SU-DHL-6 (cell line): Measurements from ENCODE around the gene SLC25A12.

Source experiments
- H2AFZ ChIP-seq: fragments of 200-600 bp; sonication (generic); 2 replicates; pipeline ENCODE4 v1.6.1; 2014; ENCODE audit warnings: low read depth, mild to moderate bottlenecking, moderate library complexity, mixed read lengths, antibody characterized with exemption, low read length; ENCODE audit not compliant: severe bottlenecking
- H3F3A ChIP-seq: fragments of 200-600 bp; shearing (Covaris generic); 2 replicates; pipeline ENCODE4 v1.6.0; 2016; ENCODE audit warnings: antibody characterized with exemption, mild to moderate bottlenecking; ENCODE audit not compliant: insufficient read depth
- H3K27ac ChIP-seq: fragments of 200-600 bp; sonication (generic); 2 replicates; pipeline ENCODE4 v1.5.1; 2016; ENCODE audit warnings: low read depth, mild to moderate bottlenecking, low read length, moderate library complexity, mixed read lengths
- H3K27me3 ChIP-seq: fragments of 200-600 bp; sonication (generic), shearing (Covaris generic); 2 replicates; pipeline ENCODE4 v1.6.0; 2014; ENCODE audit warnings: mild to moderate bottlenecking, low read length
- H3K36me3 ChIP-seq: fragments of 200-600 bp; sonication (generic); 2 replicates; pipeline ENCODE4 v1.6.1; 2014; ENCODE audit warnings: mild to moderate bottlenecking, low read length, mixed read lengths
- H3K4me2 ChIP-seq: fragments of 300-600, 200-600 bp; shearing (Covaris generic), sonication (generic); 2 replicates; pipeline ENCODE4 v1.6.0; 2014; ENCODE audit warnings: low read length, low read depth, mild to moderate bottlenecking; ENCODE audit not compliant: poor library complexity, severe bottlenecking
- H3K4me3 ChIP-seq: fragments of 200-600 bp; sonication (generic); 2 replicates; pipeline ENCODE4 v1.5.1; 2014; ENCODE audit warnings: antibody characterized with exemption, low read length, mild to moderate bottlenecking, mixed read lengths; ENCODE audit not compliant: insufficient read depth, poor library complexity, severe bottlenecking
- H3K79me2 ChIP-seq: fragments of 200-600 bp; sonication (generic); 2 replicates; pipeline ENCODE4 v1.6.1; 2014; ENCODE audit warnings: mild to moderate bottlenecking, low read length, moderate library complexity; ENCODE audit not compliant: insufficient read depth
- H3K9ac ChIP-seq: fragments of 200-600 bp; sonication (generic); 2 replicates; pipeline ENCODE4 v1.7.0; 2014; ENCODE audit warnings: mild to moderate bottlenecking, low read length
- H3K9me2 ChIP-seq: fragments of 200-600 bp; sonication (generic); replicated peaks from 2 replicates; pipeline ENCODE4 v1.6.1; 2014; ENCODE audit warnings: low read length; ENCODE audit not compliant: insufficient read depth
- H3K9me3 ChIP-seq: fragments of 200-600 bp; sonication (generic); 2 replicates; pipeline ENCODE4 v1.6.1; 2014; ENCODE audit warnings: low read length, mixed read lengths; ENCODE audit not compliant: insufficient read depth
- H4K20me1 ChIP-seq: fragments of 200-600 bp; sonication (generic); 2 replicates; pipeline ENCODE4 v1.6.1; 2014; ENCODE audit warnings: low read depth, mild to moderate bottlenecking, antibody characterized with exemption, low read length, moderate library complexity, mixed read lengths
- EZH2phosphoT487 ChIP-seq: fragments of 200-600 bp; sonication (generic), shearing (Covaris generic); conservative IDR thresholded peaks from 2 replicates; pipeline ENCODE4 v1.6.1; 2018; ENCODE audit warnings: mild to moderate bottlenecking, antibody characterized with exemption, low read length, moderate library complexity, mixed read lengths
- TF ChIP-seq, protein P1 (sequence below): fragments of 200-600 bp; sonication (generic); IDR thresholded peaks from one replicate; pipeline ENCODE4 v1.5.1; 2017; ENCODE audit warnings: antibody characterized with exemption, mild to moderate bottlenecking, low read length, moderate library complexity; ENCODE audit not compliant: insufficient read depth, poor library complexity, severe bottlenecking

The SLC25A12 gene

DNA sequence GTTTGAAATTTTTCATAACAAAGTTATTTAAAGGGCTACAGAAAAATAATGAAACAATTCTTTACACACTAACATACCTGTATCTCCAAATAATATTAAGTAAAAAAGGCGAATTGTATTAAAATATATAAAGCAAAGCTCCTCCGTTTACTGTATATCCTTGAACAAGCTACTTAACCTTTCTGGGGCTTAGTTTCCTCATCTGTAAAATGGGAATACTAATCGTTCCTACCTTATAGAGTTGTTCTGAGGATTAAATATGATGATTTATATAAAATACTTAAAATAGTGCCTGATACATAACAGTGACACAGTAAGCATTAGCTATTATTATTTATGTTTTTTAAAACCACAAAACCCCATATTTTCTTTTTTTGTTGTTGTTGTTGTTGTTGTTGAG lies 13.3 kb downstream of the SLC25A12 start:
- no peak overlapping the region for H3K4me3 ChIP-seq

DNA sequence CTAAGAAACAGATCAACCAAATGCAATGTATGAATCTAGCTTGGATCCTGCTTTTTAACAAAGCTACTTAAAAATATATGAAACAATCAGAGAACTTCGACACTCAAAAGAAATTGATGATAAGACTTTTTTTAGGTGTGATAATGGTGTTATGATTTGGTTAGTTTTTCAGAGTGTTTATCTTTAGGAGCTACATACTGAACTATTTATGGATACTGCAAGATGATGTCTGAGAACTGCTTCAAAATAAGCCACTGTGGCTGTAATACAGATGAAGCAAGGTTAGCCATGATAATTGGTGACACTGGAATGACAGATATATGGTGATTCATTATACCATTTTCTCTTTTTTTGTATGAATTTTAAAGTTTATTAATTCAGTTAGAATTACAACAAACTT lies 14.2 kb downstream of the SLC25A12 start:
- 0 out of 2 replicates have a peak, but pooled peaks cover 6% of the 10 kb centered on the region for H4K20me1 ChIP-seq
- no peaks in the 10 kb centered on the region for H3K27me3 ChIP-seq
- H3K9me2 ChIP-seq: no peaks in the 10 kb centered on the region
- H2AFZ ChIP-seq: no peak overlapping the region
- no peak overlapping the region for H3K9ac ChIP-seq
- TF ChIP-seq, protein P1, sequence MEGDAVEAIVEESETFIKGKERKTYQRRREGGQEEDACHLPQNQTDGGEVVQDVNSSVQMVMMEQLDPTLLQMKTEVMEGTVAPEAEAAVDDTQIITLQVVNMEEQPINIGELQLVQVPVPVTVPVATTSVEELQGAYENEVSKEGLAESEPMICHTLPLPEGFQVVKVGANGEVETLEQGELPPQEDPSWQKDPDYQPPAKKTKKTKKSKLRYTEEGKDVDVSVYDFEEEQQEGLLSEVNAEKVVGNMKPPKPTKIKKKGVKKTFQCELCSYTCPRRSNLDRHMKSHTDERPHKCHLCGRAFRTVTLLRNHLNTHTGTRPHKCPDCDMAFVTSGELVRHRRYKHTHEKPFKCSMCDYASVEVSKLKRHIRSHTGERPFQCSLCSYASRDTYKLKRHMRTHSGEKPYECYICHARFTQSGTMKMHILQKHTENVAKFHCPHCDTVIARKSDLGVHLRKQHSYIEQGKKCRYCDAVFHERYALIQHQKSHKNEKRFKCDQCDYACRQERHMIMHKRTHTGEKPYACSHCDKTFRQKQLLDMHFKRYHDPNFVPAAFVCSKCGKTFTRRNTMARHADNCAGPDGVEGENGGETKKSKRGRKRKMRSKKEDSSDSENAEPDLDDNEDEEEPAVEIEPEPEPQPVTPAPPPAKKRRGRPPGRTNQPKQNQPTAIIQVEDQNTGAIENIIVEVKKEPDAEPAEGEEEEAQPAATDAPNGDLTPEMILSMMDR: no peak
- no peak for TF ChIP-seq EZH2phosphoT487
- H3F3A ChIP-seq: no peaks in the 10 kb centered on the region
- no peak overlapping the region for H3K27ac ChIP-seq
- no peak overlapping the region for H3K4me2 ChIP-seq
- H3K36me3 ChIP-seq: no peaks in the 10 kb centered on the region
- peaks cover 91% of the 10 kb centered on the region for H3K79me2 ChIP-seq
- no peak overlapping the region for H3K4me3 ChIP-seq
- no peaks in the 10 kb centered on the region for H3K9me3 ChIP-seq

More for the DNA sequence above, 13.3 kb downstream of the SLC25A12 start:
- Histone ChIP-seq H2AFZ (no peak overlapping the region), H3K9ac (no peak overlapping the region), H3K79me2 (peaks cover 91% of the 10 kb centered on the region), H3K27ac (no peak overlapping the region), H3K27me3 (no peaks in the 10 kb centered on the region), H3K36me3 (no peaks in the 10 kb centered on the region), H3K4me2 (no peak overlapping the region), H3K9me2 (no peaks in the 10 kb centered on the region), H4K20me1 (0 out of 2 replicates have a peak, but pooled peaks cover 6% of the 10 kb centered on the region), H3K9me3 (no peaks in the 10 kb centered on the region), H3F3A (no peaks in the 10 kb centered on the region)
- no peak for TF ChIP-seq EZH2phosphoT487
- TF ChIP-seq, protein P1: no peak

DNA sequence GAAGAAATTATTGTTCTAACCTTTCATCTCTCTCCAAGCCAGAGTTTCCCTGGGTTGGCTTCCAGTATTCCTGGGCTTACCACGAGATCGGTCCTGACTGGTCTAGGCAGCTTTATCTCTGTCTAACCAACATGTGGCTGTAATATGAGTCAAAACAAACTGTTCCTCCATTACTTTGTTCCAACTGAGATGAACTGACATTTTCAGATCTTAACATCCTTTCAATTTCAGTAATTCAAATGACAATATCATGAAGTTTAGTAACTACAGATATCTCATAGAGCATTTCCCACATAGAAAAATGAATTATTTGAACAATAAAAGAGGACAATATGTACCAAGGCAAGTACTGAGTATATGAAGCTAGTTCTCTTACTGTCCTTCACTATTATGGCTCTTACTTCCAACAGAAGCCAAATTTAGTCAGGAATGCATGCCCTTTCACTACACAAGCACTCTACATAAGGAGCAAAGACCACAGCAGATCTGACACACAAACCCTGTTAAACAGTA lies 15.5 kb downstream of the SLC25A12 start:
- peaks cover 4% of the 10 kb centered on the region; the same call in 1 of the 2 replicates for H3K36me3 ChIP-seq
- TF ChIP-seq, protein P1: no peak
- no peak for TF ChIP-seq EZH2phosphoT487
- peaks cover 90% of the 10 kb centered on the region for H3K79me2 ChIP-seq
- no peak overlapping the region for H3K4me2 ChIP-seq
- H3K9ac ChIP-seq: no peak overlapping the region
- no peaks in the 10 kb centered on the region for H3K27me3 ChIP-seq
- H3K9me2 ChIP-seq: no peaks in the 10 kb centered on the region
- no peak overlapping the region for H3K4me3 ChIP-seq
- H2AFZ ChIP-seq: no peak overlapping the region
- H3F3A ChIP-seq: no peaks in the 10 kb centered on the region
- H3K27ac ChIP-seq: no peak overlapping the region
- H4K20me1 ChIP-seq: 0 out of 2 replicates have a peak, but pooled peaks cover 6% of the 10 kb centered on the region
- H3K9me3 ChIP-seq: no peaks in the 10 kb centered on the region
